Rectal smooth muscle tissue (tissue), 1 donor: Measurements from ENCODE around the gene BBS9.

Experiments
- H3K27ac ChIP-seq: one replicate; pipeline ENCODE4 v1.7.0; 2013; ENCODE audit warnings: low read depth, low read length, inconsistent platforms
- H3K27me3 ChIP-seq: one replicate; pipeline ENCODE4 v1.7.0; 2013; ENCODE audit warnings: low read length; ENCODE audit not compliant: control insufficient read depth, insufficient read depth
- H3K36me3 ChIP-seq: one replicate; pipeline ENCODE4 v1.7.0; 2013; ENCODE audit warnings: low read length; ENCODE audit not compliant: control insufficient read depth, insufficient read depth
- H3K4me1 ChIP-seq: one replicate; pipeline ENCODE4 v1.7.0; 2013; ENCODE audit warnings: low read length; ENCODE audit not compliant: control insufficient read depth, insufficient read depth
- H3K4me3 ChIP-seq: one replicate; pipeline ENCODE4 v1.7.0; 2013; ENCODE audit warnings: low read length
- H3K9ac ChIP-seq: one replicate; pipeline ENCODE4 v1.7.0; 2013; ENCODE audit warnings: low read length

BBS9 gene

GRCh38 chr7:33433357-33433756 is 304.0 kb downstream of the BBS9 start:
- H3K27me3 ChIP-seq, result no peaks in the 10 kb centered on the region

GRCh38 chr7:33444511-33444910 is 315.1 kb downstream of the BBS9 start:
- no peak overlapping the region for H3K9ac ChIP-seq
- H3K27me3 ChIP-seq, result no peaks in the 10 kb centered on the region
- H3K36me3 ChIP-seq, result no peaks in the 10 kb centered on the region
- no peak overlapping the region for H3K4me3 ChIP-seq
- no peaks in the 10 kb centered on the region for H3K4me1 ChIP-seq
- H3K27ac ChIP-seq, result no peak overlapping the region

More at GRCh38 chr7:33433357-33433756, 304.0 kb downstream of the BBS9 start:
- no peaks in the 10 kb centered on the region for H3K4me1 ChIP-seq
- no peak overlapping the region for H3K27ac ChIP-seq
- no peak overlapping the region for H3K4me3 ChIP-seq
- no peaks in the 10 kb centered on the region for H3K36me3 ChIP-seq
- no peak overlapping the region for H3K9ac ChIP-seq

- Histone ChIP-seq H3K27ac (no peak overlapping the region), H3K4me3 (no peak overlapping the region), H3K4me1 (no peaks in the 10 kb centered on the region), H3K9ac (no peak overlapping the region), H3K36me3 (no peaks in the 10 kb centered on the region), H3K27me3 (no peaks in the 10 kb centered on the region)
Observed at GRCh38 chr7:33446551-33446950, 317.2 kb downstream of the BBS9 start.

- Histone ChIP-seq H3K27me3 (no peaks in the 10 kb centered on the region), H3K36me3 (no peaks in the 10 kb centered on the region), H3K4me3 (no peak overlapping the region), H3K9ac (no peak overlapping the region), H3K4me1 (no peaks in the 10 kb centered on the region), H3K27ac (no peak overlapping the region)
Observed at GRCh38 chr7:33448035-33448434, 318.7 kb downstream of the BBS9 start.

GRCh38 chr7:33449847-33450246 is 320.5 kb downstream of the BBS9 start:
- Histone ChIP-seq H3K36me3 (no peaks in the 10 kb centered on the region), H3K27me3 (no peaks in the 10 kb centered on the region), H3K4me3 (no peak overlapping the region), H3K9ac (no peak overlapping the region), H3K4me1 (no peaks in the 10 kb centered on the region), H3K27ac (no peak overlapping the region)

GRCh38 chr7:33452805-33453502 is 323.6 kb downstream of the BBS9 start:
- Histone ChIP-seq H3K27me3 (no peaks in the 10 kb centered on the region), H3K4me1 (no peaks in the 10 kb centered on the region), H3K4me3 (no peak overlapping the region), H3K27ac (no peak overlapping the region), H3K36me3 (no peaks in the 10 kb centered on the region), H3K9ac (no peak overlapping the region)

GRCh38 chr7:33457039-33457438 is 327.7 kb downstream of the BBS9 start:
- Histone ChIP-seq H3K27ac (no peak overlapping the region), H3K36me3 (no peaks in the 10 kb centered on the region), H3K9ac (no peak overlapping the region), H3K4me1 (no peaks in the 10 kb centered on the region), H3K4me3 (no peak overlapping the region), H3K27me3 (no peaks in the 10 kb centered on the region)

- Histone ChIP-seq H3K36me3 (no peaks in the 10 kb centered on the region), H3K4me1 (no peaks in the 10 kb centered on the region), H3K4me3 (no peak overlapping the region)
Observed at GRCh38 chr7:33458581-33458980, 329.2 kb downstream of the BBS9 start.

GRCh38 chr7:33459340-33459751 is 330.0 kb downstream of the BBS9 start:
- Histone ChIP-seq H3K4me1 (no peaks in the 10 kb centered on the region), H3K9ac (no peak overlapping the region), H3K4me3 (no peak overlapping the region), H3K36me3 (no peaks in the 10 kb centered on the region), H3K27ac (no peak overlapping the region), H3K27me3 (no peaks in the 10 kb centered on the region)

More at GRCh38 chr7:33458581-33458980, 329.2 kb downstream of the BBS9 start:
- no peaks in the 10 kb centered on the region for H3K27me3 ChIP-seq
- H3K9ac ChIP-seq, result no peak overlapping the region
- no peak overlapping the region for H3K27ac ChIP-seq

- H3K27ac ChIP-seq, result no peak overlapping the region
- H3K4me1 ChIP-seq, result no peaks in the 10 kb centered on the region
Observed at GRCh38 chr7:33463131-33463530, 333.8 kb downstream of the BBS9 start.

GRCh38 chr7:33466203-33466602 is 336.8 kb downstream of the BBS9 start:
- H3K4me1 ChIP-seq, result no peaks in the 10 kb centered on the region
- H3K36me3 ChIP-seq, result no peaks in the 10 kb centered on the region
- no peak overlapping the region for H3K9ac ChIP-seq
- no peaks in the 10 kb centered on the region for H3K27me3 ChIP-seq
- H3K27ac ChIP-seq, result no peak overlapping the region
- no peak overlapping the region for H3K4me3 ChIP-seq

More at GRCh38 chr7:33463131-33463530, 333.8 kb downstream of the BBS9 start:
- no peaks in the 10 kb centered on the region for H3K36me3 ChIP-seq
- no peaks in the 10 kb centered on the region for H3K27me3 ChIP-seq
- H3K4me3 ChIP-seq, result no peak overlapping the region
- H3K9ac ChIP-seq, result no peak overlapping the region

GRCh38 chr7:33471636-33472242 is 342.4 kb downstream of the BBS9 start:
- Histone ChIP-seq H3K27ac (no peak overlapping the region), H3K4me3 (no peak overlapping the region), H3K4me1 (no peaks in the 10 kb centered on the region), H3K9ac (no peak overlapping the region), H3K27me3 (no peaks in the 10 kb centered on the region), H3K36me3 (no peaks in the 10 kb centered on the region)
